Spinal cord (tissue), 10 donors: ENCODE measurements around the gene DNAJC4. TPM values are rescaled to one million over a fixed set of nuclear protein-coding genes. Genes with fewer than 3 reads are reported as not detected.
A peak's percentile ranks its signal among the peaks of the same experiment; 100 is the strongest.

Source experiments
- DNase-seq, 6 donors: peaks; one replicate each; pipeline versions ENCODE4 v3.0.0 to v3.0.0-alpha.2; 2013 to 2015; ENCODE audit warnings: low spot score in 6 of 6, low read depth in 4 of 6
- H3K27ac ChIP-seq: one replicate; pipeline ENCODE4 v1.5.1; 2013; ENCODE audit warnings: low read depth, low read length, control low read depth
- H3K27me3 ChIP-seq: one replicate; pipeline ENCODE4 v1.6.1; 2013; ENCODE audit warnings: low read length; ENCODE audit not compliant: control insufficient read depth, insufficient read depth
- H3K36me3 ChIP-seq: one replicate; pipeline ENCODE4 v1.6.1; 2013; ENCODE audit warnings: low read length; ENCODE audit not compliant: control insufficient read depth, insufficient read depth
- H3K4me1 ChIP-seq: one replicate; pipeline ENCODE4 v1.6.1; 2013; ENCODE audit warnings: low read length; ENCODE audit not compliant: control insufficient read depth, insufficient read depth
- H3K4me3 ChIP-seq: one replicate; pipeline ENCODE4 v1.5.1; 2013; ENCODE audit warnings: low read depth, low read length, control low read depth
- H3K9me3 ChIP-seq: one replicate; pipeline ENCODE4 v1.6.1; 2013; ENCODE audit warnings: low read length; ENCODE audit not compliant: control insufficient read depth, insufficient read depth
- WGBS: methylation state at CpG from one replicate; pipeline ENCODE4 v1.1.5; 2013; ENCODE audit warnings: missing lambda C conversion rate; ENCODE audit not compliant: insufficient coverage; 5-methylcytosine and 5-hydroxymethylcytosine counted together
- polyA plus RNA-seq, 2 donors: library from polyadenylated mRNA; unstranded; fragments of 120-200 nt; gene quantifications; one replicate each; pipeline ENCODE4 v1.2.1, GENCODE V29; 2013; ENCODE audit not compliant: insufficient read length in 2 of 2
- total RNA-seq, 2 donors: library from RNA; depleted of rRNA in 1 of 2; stranded (reverse); fragments of 120-200 nt in 1 of 2; fragments of >200 nt in 1 of 2; gene quantifications; one replicate each; pipeline versions ENCODE4 v1.2.3 to v1.2.4, GENCODE V29; 2013 to 2014
- donor health status: healthy.

The DNAJC4 gene
- total and polyA plus RNA-seq, 4 donors, result 14.7 to 77.4 (median 44.9) TPM

- Histone ChIP-seq H3K36me3 (peaks cover 76% of the 10 kb centered on the region), H3K27me3 (no peaks in the 10 kb centered on the region), H3K9me3 (no peaks in the 10 kb centered on the region), H3K4me1 (peaks cover 23% of the 10 kb centered on the region), H3K4me3 (no peak overlapping the region), H3K27ac (peak overlapping the region; percentile 75)
- 81% methylated on average over 23 of the region's 23 CpGs for WGBS
- no peak for DNase-seq
These were observed 22.1 kb upstream of the DNAJC4 start for GRCh38 chr11:64208086-64208795.

GRCh38 chr11:64208796-64209562, 21.4 kb upstream of the DNAJC4 start:
- Histone ChIP-seq H3K9me3 (no peaks in the 10 kb centered on the region), H3K36me3 (peaks cover 69% of the 10 kb centered on the region), H3K27me3 (no peaks in the 10 kb centered on the region), H3K4me1 (peaks cover 23% of the 10 kb centered on the region), H3K27ac (no peak overlapping the region), H3K4me3 (no peak overlapping the region)
- DNase-seq, result no peak
- WGBS, result 75% methylated on average over 18 of the region's 18 CpGs

GRCh38 chr11:64209563-64209843, 20.8 kb upstream of the DNAJC4 start:
- Histone ChIP-seq H3K27ac (no peak overlapping the region), H3K27me3 (no peaks in the 10 kb centered on the region), H3K4me3 (no peak overlapping the region), H3K4me1 (peaks cover 18% of the 10 kb centered on the region), H3K9me3 (no peaks in the 10 kb centered on the region), H3K36me3 (peaks cover 64% of the 10 kb centered on the region)
- WGBS, result 80% methylated on average over 8 of the region's 8 CpGs
- DNase-seq, result no peak

- Histone ChIP-seq H3K9me3 (no peaks in the 10 kb centered on the region), H3K27ac (no peak overlapping the region), H3K4me3 (no peak overlapping the region), H3K27me3 (no peaks in the 10 kb centered on the region), H3K4me1 (peaks cover 18% of the 10 kb centered on the region), H3K36me3 (peaks cover 54% of the 10 kb centered on the region)
- WGBS, result 92% methylated on average over 24 of the region's 24 CpGs
- no peak for DNase-seq
These were observed 19.9 kb upstream of the DNAJC4 start for GRCh38 chr11:64210301-64211020.

- H3K4me3 ChIP-seq, result no peak overlapping the region
- peaks cover 18% of the 10 kb centered on the region for H3K4me1 ChIP-seq
- WGBS, result 86% methylated on average over 26 of the region's 30 CpGs
- no peak for DNase-seq
- peaks cover 46% of the 10 kb centered on the region for H3K36me3 ChIP-seq
- no peaks in the 10 kb centered on the region for H3K9me3 ChIP-seq
- H3K27ac ChIP-seq, result no peak overlapping the region
- H3K27me3 ChIP-seq, result no peaks in the 10 kb centered on the region
These were observed 19.0 kb upstream of the DNAJC4 start for GRCh38 chr11:64211181-64211872.

- H3K9me3 ChIP-seq, result no peaks in the 10 kb centered on the region
- H3K4me1 ChIP-seq, result peaks cover 10% of the 10 kb centered on the region
- H3K36me3 ChIP-seq, result peaks cover 24% of the 10 kb centered on the region
- no peak for DNase-seq
- no peak overlapping the region for H3K27ac ChIP-seq
- H3K4me3 ChIP-seq, result no peak overlapping the region
- 64% methylated on average over 5 of the region's 6 CpGs for WGBS
- H3K27me3 ChIP-seq, result no peaks in the 10 kb centered on the region
These were observed 13.5 kb upstream of the DNAJC4 start for GRCh38 chr11:64216879-64217278.

- DNase-seq, result no peak
- no peaks in the 10 kb centered on the region for H3K27me3 ChIP-seq
- no peaks in the 10 kb centered on the region for H3K9me3 ChIP-seq
- H3K27ac ChIP-seq, result no peak overlapping the region
- H3K4me1 ChIP-seq, result peaks cover 10% of the 10 kb centered on the region
- 68% methylated on average over 5 of the region's 11 CpGs for WGBS
- peaks cover 34% of the 10 kb centered on the region for H3K36me3 ChIP-seq
- H3K4me3 ChIP-seq, result no peak overlapping the region
These were observed 11.6 kb upstream of the DNAJC4 start for GRCh38 chr11:64218628-64219353.

- H3K27ac ChIP-seq, result no peak overlapping the region
- DNase-seq, result no peak
- no peaks in the 10 kb centered on the region for H3K9me3 ChIP-seq
- no peaks in the 10 kb centered on the region for H3K27me3 ChIP-seq
- WGBS, result 86% methylated on average over 6 of the region's 7 CpGs
- peaks cover 39% of the 10 kb centered on the region for H3K36me3 ChIP-seq
- H3K4me1 ChIP-seq, result peaks cover 10% of the 10 kb centered on the region
- H3K4me3 ChIP-seq, result no peak overlapping the region
These were observed 11.0 kb upstream of the DNAJC4 start for GRCh38 chr11:64219354-64219684.

- H3K4me1 ChIP-seq, result peaks cover 14% of the 10 kb centered on the region
- H3K27me3 ChIP-seq, result no peaks in the 10 kb centered on the region
- H3K27ac ChIP-seq, result no peak overlapping the region
- WGBS, result 86% methylated on average over 6 of the region's 10 CpGs
- no peak overlapping the region for H3K4me3 ChIP-seq
- H3K9me3 ChIP-seq, result no peaks in the 10 kb centered on the region
- DNase-seq, result no peak
- peaks cover 44% of the 10 kb centered on the region for H3K36me3 ChIP-seq
These were observed 10.6 kb upstream of the DNAJC4 start for GRCh38 chr11:64219755-64220154.
